Measurements from ENCODE around the gene ZFP91.

The ZFP91 gene

DNA sequence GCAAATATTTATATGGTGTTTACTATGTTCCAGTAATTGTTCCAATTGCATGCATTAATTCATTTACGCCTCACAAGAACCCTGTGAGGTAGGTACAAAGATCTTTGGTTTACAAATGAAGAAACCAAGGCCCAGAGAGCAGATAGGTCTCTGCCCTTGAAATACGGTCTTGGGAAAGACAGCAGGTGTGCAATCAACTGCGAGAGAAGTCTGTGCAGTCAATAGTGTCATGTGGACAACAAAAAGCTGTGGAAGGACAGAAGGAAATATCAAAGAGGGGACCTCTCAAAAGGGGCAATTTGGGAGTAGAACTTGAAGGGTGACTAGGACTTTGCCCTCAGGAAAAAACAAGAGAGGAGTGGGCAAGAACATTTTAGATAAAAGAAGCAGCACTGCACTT lies 52.5 kb downstream of the ZFP91 start:
- no peak for DNase-seq (ENCODE audit: low spot score)

DNA sequence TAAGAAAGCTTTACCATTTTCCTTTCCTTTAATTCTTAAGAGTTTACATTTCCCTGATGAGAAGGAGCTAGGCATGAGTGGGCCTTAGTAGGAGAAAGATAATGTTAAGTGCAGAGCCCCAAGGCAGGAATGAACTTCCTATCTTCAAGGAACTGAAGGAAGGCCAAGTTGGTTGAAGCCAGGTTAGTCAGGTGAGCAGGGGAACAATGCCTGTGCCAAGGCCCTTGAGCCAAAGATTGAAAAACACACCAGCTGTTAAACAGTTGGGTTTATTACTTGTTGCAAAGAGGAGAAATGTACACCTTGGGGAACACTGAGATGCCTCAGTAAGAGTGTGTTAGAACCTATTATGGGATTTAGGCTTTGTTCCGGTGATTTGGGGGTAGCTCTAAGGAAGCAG lies 53.6 kb downstream of the ZFP91 start:
- DNase-seq (ENCODE audit: low spot score), result no peak

DNA sequence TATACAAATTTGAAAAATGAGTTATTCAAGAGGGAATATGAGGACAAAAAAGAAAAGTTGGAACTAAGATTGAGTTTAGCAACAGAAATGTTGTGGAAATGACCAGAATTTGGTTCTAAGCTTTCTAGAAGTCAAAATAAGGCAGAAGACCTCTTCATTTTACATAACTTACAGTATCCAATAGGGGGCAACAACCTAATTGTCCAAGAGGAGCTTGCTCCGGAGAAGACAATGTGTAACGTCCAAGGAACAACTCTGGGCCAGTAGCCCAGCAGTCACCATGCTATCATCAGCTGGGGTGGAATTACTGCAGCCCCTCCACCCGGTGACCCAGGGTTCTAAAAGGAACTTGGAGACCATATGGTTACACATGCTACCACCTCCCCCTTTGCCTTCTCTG lies 57.7 kb downstream of the ZFP91 start:
- DNase-seq (ENCODE audit: low spot score), result no peak

DNA sequence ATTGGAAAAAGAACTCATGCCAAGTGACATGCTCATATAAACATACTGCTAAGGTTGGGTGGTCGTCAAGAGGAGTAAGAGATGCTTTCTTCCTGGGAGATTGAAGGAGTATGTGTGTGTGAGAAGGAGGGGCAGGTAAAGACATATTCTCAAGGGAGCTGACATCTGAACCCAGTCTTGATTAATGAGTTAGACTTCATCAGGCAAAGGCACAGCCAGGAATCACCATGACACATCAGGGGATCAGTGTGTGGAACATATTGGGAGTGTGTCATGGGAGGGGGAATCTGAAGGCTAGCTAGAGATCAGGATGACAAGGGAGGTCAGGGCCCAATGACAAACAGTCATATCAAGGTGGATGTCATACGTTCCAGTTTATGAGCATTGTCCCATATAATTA lies 58.5 kb downstream of the ZFP91 start:
- DNase-seq (ENCODE audit: low spot score), result no peak

DNA sequence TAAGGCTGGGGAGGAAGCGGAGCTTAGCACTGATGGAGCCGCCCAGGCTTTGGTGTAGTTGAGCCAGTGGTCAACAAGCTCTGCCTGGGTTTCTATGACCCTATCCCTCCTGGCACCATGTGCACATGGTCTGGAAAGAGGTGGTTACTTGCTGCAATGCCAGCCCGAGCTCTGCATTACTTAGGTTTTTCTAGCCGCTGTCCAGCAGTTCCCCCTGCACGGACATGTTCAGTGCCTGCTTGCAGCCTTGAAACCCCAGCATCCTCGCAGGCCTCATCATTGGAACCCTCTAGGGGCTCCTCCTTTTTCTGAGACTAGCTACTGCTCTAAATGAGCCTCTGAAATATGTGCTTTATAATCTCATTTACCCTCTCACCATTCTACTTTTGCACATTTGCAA lies 60.2 kb downstream of the ZFP91 start:
- no peak for DNase-seq (ENCODE audit: low spot score)

DNA sequence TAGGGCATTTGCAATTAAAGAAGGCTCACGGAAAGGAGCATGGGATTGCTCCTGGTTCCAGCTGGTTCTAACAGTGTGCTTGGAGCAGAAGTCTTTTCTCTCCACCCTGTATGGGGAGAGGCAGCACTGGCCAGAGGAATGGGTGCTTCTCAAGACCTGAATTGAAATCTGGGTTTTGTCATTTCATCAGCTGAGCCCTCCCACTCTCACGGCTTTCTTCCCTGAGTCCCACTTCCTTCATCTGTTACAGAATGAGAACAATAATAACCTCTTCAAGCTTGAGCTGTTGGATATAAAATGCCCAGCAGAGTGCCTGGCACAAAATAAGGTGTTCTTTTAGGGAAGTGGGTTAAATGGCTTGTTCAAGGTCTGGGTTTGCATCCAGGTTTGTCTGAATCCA lies 60.8 kb downstream of the ZFP91 start:
- DNase-seq (ENCODE audit: low spot score), result no peak

GRCh38 chr11:58640386-58641023 lies 61.6 kb downstream of the ZFP91 start:
- no peak for DNase-seq (ENCODE audit: low spot score)

GRCh38 chr11:58641341-58641740 lies 62.5 kb downstream of the ZFP91 start:
- no peak for DNase-seq (ENCODE audit: low spot score)

DNA sequence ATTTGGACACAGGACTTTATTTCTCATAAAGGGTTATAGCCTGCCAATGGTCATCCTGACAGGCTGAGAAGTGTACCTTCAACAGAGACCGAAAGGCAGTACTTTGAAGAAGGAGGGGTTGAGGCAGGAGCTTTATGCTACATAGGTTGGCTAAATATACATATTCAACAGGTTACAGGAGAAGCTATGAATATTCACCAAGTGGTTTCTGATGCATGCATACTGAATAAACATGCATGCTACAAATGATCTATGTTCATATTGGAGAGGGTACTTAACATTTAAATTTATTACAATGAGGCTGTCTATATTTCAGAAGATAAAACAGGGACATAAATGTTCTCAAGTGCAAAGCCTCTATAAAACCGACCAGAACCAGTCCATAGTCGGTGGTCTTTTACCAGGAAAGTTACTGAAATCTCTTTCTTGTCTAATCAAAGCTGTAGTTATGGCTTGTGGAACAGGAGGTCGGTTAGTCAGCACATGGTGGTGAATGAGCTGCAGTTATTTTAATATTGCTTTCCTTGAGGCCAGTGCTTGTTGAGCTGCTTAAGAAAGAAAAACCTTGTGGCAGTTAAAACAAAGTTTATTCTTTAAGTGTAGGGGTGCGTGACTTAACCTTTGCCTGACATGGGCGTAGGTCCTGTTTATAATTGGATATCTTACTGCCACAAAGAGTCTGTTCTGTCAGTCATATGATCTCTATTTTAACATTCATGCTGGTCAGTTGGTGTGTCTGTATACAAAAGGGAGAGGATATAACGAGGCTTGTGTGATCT lies 63.1 kb downstream of the ZFP91 start:
- DNase-seq (ENCODE audit: low spot score), result no peak

DNA sequence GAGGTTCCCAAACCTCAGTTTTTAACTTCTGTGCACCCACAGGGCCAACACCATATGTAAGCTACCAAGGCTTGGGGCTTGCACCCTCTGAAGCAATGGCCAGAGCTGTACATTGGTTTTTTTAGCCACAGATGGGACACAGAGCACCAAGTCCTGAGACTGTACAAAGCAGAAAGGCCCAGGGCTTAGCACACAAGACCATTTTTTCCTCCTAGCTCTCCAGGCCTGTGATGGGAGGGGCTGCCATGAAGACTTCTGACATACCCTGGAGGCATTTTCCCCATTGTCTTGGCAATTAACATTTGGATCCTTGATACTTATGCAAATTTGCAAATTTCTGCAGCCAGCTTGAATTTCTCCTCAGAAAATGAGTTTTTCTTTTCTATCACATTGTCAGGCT lies 67.0 kb downstream of the ZFP91 start:
- no peak for DNase-seq (ENCODE audit: low spot score)

GRCh38 chr11:58647141-58647699 lies 68.4 kb downstream of the ZFP91 start:
- DNase-seq (ENCODE audit: low spot score), result no peak

DNA sequence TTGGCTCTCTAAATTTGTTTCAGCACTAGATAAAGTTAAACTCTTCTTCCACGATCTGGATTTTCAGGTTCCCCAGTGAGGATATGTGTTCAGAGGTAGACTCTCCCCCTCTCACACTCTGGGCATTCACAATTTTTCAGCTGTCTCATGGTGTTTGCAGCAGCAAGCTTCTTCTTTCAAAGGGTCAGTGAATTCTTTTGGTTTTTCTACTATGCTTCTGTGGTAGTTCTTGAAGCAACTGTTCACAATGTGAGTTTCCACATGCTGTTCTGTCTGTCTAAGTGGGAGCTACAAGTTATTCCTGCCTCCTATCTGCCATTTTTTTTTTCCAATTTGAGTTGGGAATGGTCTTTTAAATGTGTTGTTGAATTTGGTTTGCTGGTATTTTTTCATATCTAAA lies 69.0 kb downstream of the ZFP91 start:
- no peak for DNase-seq (ENCODE audit: low spot score)

- no peak for DNase-seq (ENCODE audit: low spot score)
Observed at GRCh38 chr11:58649623-58650022, 70.8 kb downstream of the ZFP91 start.

DNA sequence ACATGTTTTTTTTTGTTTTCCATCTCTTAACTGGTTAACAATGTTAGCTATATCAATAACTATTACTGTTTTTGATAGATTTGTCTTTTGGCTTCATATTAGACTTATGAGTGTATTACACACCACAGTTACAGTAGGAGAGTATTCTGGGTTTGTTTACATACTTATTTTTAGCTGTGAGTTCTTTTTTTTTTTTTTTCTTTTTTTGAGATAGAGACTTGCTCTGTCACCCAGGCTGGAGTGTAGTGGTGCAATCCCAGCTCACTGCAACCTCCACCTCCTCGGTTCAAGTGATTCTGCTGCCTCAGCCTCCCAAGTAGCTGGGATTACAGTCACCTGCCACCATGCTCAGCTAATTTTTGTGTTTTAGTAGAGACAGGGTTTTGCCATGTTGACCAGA lies 71.6 kb downstream of the ZFP91 start:
- DNase-seq (ENCODE audit: low spot score), result no peak

DNA sequence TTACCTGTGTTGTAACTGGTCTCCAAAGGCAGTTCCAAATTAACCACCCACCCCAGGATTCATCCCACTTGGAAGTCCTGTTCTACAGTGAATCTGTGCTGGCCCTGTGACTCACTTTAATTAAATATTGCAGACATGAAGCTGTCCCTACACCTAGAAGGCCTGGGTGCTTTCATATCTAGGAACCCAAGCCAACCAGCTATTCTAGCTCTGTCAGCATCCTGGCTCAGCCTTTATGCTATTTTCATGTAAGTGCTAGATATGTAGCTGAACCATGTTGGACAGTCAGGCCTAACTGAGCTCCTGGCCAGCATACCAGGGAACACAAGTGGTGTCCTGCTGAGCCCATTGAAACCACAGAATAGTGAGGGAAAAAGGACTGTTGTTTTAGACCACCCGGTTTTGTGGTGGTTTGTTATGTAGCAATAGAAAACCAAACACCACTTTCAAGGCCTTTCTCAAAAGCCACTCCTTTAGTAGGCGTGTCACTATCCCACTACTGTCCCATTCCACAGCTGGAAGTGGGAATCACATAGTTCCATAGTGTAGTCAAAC lies 73.9 kb downstream of the ZFP91 start:
- DNase-seq (ENCODE audit: low spot score), result no peak

DNA sequence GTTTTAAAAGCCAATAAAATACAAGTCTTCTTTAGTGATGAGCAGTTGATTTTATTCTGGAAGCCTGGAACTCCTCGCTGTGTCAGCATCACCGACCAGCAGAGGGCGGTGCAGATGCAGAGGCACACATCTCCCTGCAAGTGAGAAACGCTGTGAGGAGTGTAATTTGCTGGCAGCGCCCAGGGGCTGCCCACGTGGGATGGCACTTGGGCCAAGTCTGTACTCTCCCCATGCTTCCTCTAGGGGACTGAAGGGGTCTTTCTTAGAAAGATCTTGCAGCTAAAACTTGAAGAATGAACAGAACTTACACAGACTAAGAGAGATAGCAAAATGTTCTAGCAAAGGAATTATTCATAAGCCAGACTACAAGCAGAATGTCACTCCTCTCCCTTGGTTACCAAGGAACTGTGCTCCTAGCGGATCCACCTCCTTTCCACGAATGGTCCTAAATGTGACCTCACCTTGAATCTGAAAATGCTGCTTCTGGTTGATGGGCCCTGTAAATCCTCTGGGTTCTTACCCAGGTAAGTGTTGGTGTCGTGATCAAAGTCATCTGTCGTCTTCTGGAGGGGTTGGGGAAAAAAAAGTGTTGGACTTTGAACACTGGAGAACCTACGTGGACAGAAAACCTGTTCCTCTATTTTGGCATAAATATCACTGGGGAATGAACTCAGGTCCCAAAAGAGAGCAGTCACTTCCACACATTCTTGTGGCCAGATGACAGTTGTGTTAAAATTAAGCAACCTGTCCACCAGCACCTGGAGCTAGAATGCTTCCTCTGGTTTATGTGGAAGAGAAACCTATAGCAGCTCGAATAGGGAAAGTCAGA lies 75.4 kb downstream of the ZFP91 start:
- peak; percentile 69 for DNase-seq (ENCODE audit: low spot score)

GRCh38 chr11:58654908-58655296 lies 76.0 kb downstream of the ZFP91 start:
- no peak for DNase-seq (ENCODE audit: low spot score)

- no peak for DNase-seq (ENCODE audit: low spot score)
Observed at GRCh38 chr11:58656348-58656747, 77.5 kb downstream of the ZFP91 start.

GRCh38 chr11:58658623-58659022 lies 79.8 kb downstream of the ZFP91 start:
- DNase-seq (ENCODE audit: low spot score), result no peak

DNA sequence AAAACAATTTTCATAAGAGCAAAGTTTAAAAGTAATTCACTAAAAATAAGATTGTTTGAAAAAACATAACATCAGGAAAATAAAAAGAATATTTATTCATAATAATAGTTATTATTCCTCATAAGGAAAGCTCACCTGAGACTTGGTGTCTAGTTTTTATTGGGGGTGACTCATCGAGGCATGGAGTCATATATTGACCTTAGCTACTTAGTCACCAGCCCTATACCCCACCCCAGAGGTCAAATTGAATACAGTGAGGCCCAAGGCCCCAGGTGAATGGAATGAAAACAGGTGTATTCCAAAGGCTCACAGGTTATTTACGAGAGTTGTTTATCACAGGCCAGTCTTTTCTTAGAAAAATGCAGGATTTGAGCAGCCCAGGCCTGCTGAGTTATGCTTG lies 80.5 kb downstream of the ZFP91 start:
- no peak for DNase-seq (ENCODE audit: low spot score)

DNA sequence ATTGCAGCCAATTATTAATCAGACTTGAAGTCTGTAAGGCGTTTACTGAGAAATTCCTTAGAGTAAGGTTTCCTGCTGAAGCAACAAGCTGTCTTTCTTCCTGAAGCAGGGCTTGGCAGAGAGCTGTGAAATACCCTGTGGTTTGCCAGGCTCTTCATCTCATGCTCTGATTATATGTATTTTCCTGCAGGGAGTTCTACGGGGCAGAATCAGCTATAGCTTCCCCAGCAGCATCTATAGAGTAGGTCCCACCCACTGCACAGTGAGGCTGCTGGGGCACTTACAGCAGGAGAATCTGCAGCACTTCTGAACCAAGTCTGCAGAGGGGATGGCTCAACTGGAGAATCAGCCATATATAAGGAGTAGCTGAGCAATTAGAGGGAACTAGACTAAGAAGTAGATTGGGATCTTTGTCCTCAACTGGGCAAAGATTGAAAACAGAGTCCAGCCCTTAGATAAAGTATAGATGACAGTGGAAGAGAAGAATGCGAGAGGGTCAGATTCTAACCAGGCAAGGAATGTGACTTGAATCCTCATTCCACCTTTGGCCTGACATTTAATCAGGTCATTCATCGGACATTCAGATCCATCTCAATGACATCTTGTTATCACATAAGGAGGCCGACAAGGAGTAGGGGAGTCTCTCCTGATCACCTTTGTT lies 81.2 kb downstream of the ZFP91 start:
- DNase-seq (ENCODE audit: low spot score), result no peak
